Measurements from ENCODE around the gene DPEP1. TPM values are rescaled to one million over a fixed set of nuclear protein-coding genes. Genes with fewer than 3 reads are reported as not detected.
A peak's percentile ranks its signal among the peaks of the same experiment; 100 is the strongest.

DPEP1 gene
- total and polyA plus RNA-seq, 4 experiments from 2014 or later, result not detected

- Mint-ChIP-seq H3K27me3 (no peaks in the 10 kb centered on the region), H3K4me3 (no peak overlapping the region), H3K36me3 (no peaks in the 10 kb centered on the region), H3K4me1 (peaks cover 2 to 5% (median 4%) of the 10 kb centered on the region in 4 donors), H3K9me3 (no peaks in the 10 kb centered on the region), H3K27ac (no peak overlapping the region)
- intact Hi-C loops (cut with micrococcal nuclease), result no loop called here
- no peak overlapping the region for H3K27ac ChIP-seq (ENCODE audit: low read depth, low read length)
- CTCF ChIA-PET (ENCODE audit: partially characterized antibody), result interaction anchor here (1.0 kb wide), 1 partner anchor 33 kb away, joined by 3 read pairs; the partner anchor contains the start of gene CPNE7
- no peaks in the 10 kb centered on the region for H3K9me3 ChIP-seq (ENCODE audit: control insufficient read depth in 1 of 2, low read length in 2 of 2)
- H3K27me3 ChIP-seq (ENCODE audit: insufficient read depth, low read length), result no peaks in the 10 kb centered on the region
- no peak for DNase-seq
- H3K4me1 ChIP-seq (ENCODE audit: insufficient read depth, low read length), result peaks cover under 1% of the 10 kb centered on the region
- no peaks in the 10 kb centered on the region for H3K36me3 ChIP-seq (ENCODE audit: insufficient read depth, low read length)
- H3K4me3 ChIP-seq (ENCODE audit: low read length in 2 of 2), result no peak overlapping the region
- POLR2A ChIA-PET (ENCODE audit: partially characterized antibody), result no interaction called here
Measured at GRCh38 chr16:89607937-89608740, 5.3 kb upstream of the DPEP1 start.

- ChIA-PET POLR2A (ENCODE audit: partially characterized antibody) (no interaction called here), CTCF (ENCODE audit: partially characterized antibody) (no interaction called here)
- Mint-ChIP-seq H3K9me3 (no peaks in the 10 kb centered on the region), H3K36me3 (no peaks in the 10 kb centered on the region), H3K27me3 (no peaks in the 10 kb centered on the region), H3K4me1 (peaks cover 2 to 6% (median 3%) of the 10 kb centered on the region in 4 donors), H3K27ac (no peak overlapping the region), H3K4me3 (no peak overlapping the region)
- H3K27me3 ChIP-seq (ENCODE audit: insufficient read depth, low read length), result no peaks in the 10 kb centered on the region
- H3K4me3 ChIP-seq (ENCODE audit: low read length in 2 of 2), result no peak overlapping the region
- no peak for DNase-seq
- intact Hi-C loops (cut with micrococcal nuclease), result no loop called here
- no peaks in the 10 kb centered on the region for H3K4me1 ChIP-seq (ENCODE audit: insufficient read depth, low read length)
- no peaks in the 10 kb centered on the region for H3K36me3 ChIP-seq (ENCODE audit: insufficient read depth, low read length)
- H3K27ac ChIP-seq (ENCODE audit: low read depth, low read length), result no peak overlapping the region
- no peaks in the 10 kb centered on the region for H3K9me3 ChIP-seq (ENCODE audit: control insufficient read depth in 1 of 2, low read length in 2 of 2)
Measured at GRCh38 chr16:89610108-89610453, 3.4 kb upstream of the DPEP1 start.

DNA sequence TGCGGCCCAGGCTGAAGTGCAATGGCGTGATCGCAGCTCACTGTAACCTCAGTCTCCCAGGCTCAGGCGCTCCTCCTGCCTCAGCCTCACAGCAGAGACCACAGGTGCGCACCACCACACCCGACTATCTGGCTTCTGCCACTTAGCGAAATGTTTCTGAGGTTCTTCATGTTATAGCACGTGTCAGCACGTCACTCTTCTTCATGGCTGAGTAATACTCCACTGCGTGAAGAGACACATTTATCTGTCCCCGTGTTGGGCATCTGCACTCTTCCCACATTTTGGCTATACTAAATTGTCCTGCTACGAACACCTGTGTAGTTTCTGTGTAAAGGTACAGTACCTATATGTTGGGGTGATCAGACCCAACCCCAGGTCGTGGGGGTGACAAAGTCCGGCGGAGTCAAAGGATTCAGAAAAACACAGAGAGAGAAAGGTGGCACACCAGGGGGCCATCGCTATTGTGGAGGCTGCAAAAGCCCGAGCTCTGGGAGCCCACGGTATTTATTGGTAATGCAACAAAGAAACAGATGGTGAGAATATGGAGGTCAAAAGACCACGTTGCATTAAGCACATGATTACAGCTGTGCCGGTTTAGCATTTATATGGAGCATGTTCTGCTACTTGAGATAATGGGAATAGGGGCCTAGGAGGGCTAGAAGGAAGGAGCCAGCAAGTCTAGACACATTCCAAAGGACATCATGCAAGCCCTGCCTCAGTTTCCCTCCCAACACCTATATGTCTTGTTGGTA is 851 bp upstream of the DPEP1 start:
- H3K27ac Mint-ChIP-seq, result peak overlapping the region in 1 of 7 donors; percentile 68
- no peaks in the 10 kb centered on the region for H3K27me3 ChIP-seq (ENCODE audit: insufficient read depth, low read length)
- peaks cover 0 to 7% (median 2%) of the 10 kb centered on the region in 8 donors for H3K9me3 Mint-ChIP-seq
- no peaks in the 10 kb centered on the region for H3K9me3 ChIP-seq (ENCODE audit: control insufficient read depth in 1 of 2, low read length in 2 of 2)
- intact Hi-C loops (cut with micrococcal nuclease), result no loop called here
- H3K4me3 ChIP-seq (ENCODE audit: low read length in 2 of 2), result no peak overlapping the region
- ChIA-PET POLR2A (ENCODE audit: partially characterized antibody) (no interaction called here), CTCF (ENCODE audit: partially characterized antibody) (no interaction called here)
- no peaks in the 10 kb centered on the region for H3K36me3 ChIP-seq (ENCODE audit: insufficient read depth, low read length)
- no peak overlapping the region for H3K27ac ChIP-seq (ENCODE audit: low read depth, low read length)
- peaks cover 11 to 17% (median 13%) of the 10 kb centered on the region in 4 donors for H3K4me1 Mint-ChIP-seq
- DNase-seq, result no peak
- no peaks in the 10 kb centered on the region for H3K36me3 Mint-ChIP-seq
- no peaks in the 10 kb centered on the region for H3K27me3 Mint-ChIP-seq
- H3K4me1 ChIP-seq (ENCODE audit: insufficient read depth, low read length), result peaks cover 7% of the 10 kb centered on the region
- H3K4me3 Mint-ChIP-seq, result no peak overlapping the region

GRCh38 chr16:89613954-89614459 is 565 bp downstream of the DPEP1 start:
- DNase-seq, result no peak
- peaks cover 0 to 7% (median 2%) of the 10 kb centered on the region in 8 donors for H3K9me3 Mint-ChIP-seq
- POLR2A ChIA-PET (ENCODE audit: partially characterized antibody), result no interaction called here
- Histone ChIP-seq H3K9me3 (ENCODE audit: control insufficient read depth in 1 of 2, low read length in 2 of 2) (no peaks in the 10 kb centered on the region), H3K27ac (ENCODE audit: low read depth, low read length) (no peak overlapping the region), H3K4me3 (ENCODE audit: low read length in 2 of 2) (no peak overlapping the region), H3K4me1 (ENCODE audit: insufficient read depth, low read length) (peaks cover 7% of the 10 kb centered on the region), H3K27me3 (ENCODE audit: insufficient read depth, low read length) (no peaks in the 10 kb centered on the region), H3K36me3 (ENCODE audit: insufficient read depth, low read length) (no peaks in the 10 kb centered on the region)
- intact Hi-C loops (cut with micrococcal nuclease), result no loop called here
- H3K27ac Mint-ChIP-seq, result peak overlapping the region in 1 of 7 donors; percentile 65
- H3K4me3 Mint-ChIP-seq, result no peak overlapping the region
- no peaks in the 10 kb centered on the region for H3K36me3 Mint-ChIP-seq
- CTCF ChIA-PET (ENCODE audit: partially characterized antibody), result interaction anchor here (0.7 to 2.2 kb wide), 4 partner anchors 14 to 246 kb away, joined by 3 to 9 read pairs (median 4); no protein-coding TSS in a partner anchor
- H3K27me3 Mint-ChIP-seq, result no peaks in the 10 kb centered on the region
- H3K4me1 Mint-ChIP-seq, result peaks cover 11 to 17% (median 13%) of the 10 kb centered on the region in 4 donors

GRCh38 chr16:89615176-89615575 is 1.7 kb downstream of the DPEP1 start:
- Mint-ChIP-seq H3K4me3 (no peak overlapping the region), H3K4me1 (peaks cover 11 to 17% (median 13%) of the 10 kb centered on the region in 4 donors), H3K36me3 (no peaks in the 10 kb centered on the region), H3K27me3 (no peaks in the 10 kb centered on the region), H3K27ac (no peak overlapping the region), H3K9me3 (peaks cover 0 to 7% (median 2%) of the 10 kb centered on the region in 8 donors)
- no peak overlapping the region for H3K4me3 ChIP-seq (ENCODE audit: low read length in 2 of 2)
- H3K9me3 ChIP-seq (ENCODE audit: control insufficient read depth in 1 of 2, low read length in 2 of 2), result no peaks in the 10 kb centered on the region
- DNase-seq, result no peak
- intact Hi-C loops (cut with micrococcal nuclease), result no loop called here
- no peak overlapping the region for H3K27ac ChIP-seq (ENCODE audit: low read depth, low read length)
- CTCF ChIA-PET (ENCODE audit: partially characterized antibody), result interaction anchor here (1.0 to 2.2 kb wide), 6 partner anchors 15 to 249 kb away, joined by 3 to 9 read pairs (median 4); no protein-coding TSS in a partner anchor
- H3K27me3 ChIP-seq (ENCODE audit: insufficient read depth, low read length), result no peaks in the 10 kb centered on the region
- POLR2A ChIA-PET (ENCODE audit: partially characterized antibody), result interaction anchor here (0.6 to 1.4 kb wide), 4 partner anchors 12 to 259 kb away, joined by 3 to 7 read pairs (median 3); no protein-coding TSS in a partner anchor
- peaks cover 7% of the 10 kb centered on the region for H3K4me1 ChIP-seq (ENCODE audit: insufficient read depth, low read length)
- H3K36me3 ChIP-seq (ENCODE audit: insufficient read depth, low read length), result no peaks in the 10 kb centered on the region

DNA sequence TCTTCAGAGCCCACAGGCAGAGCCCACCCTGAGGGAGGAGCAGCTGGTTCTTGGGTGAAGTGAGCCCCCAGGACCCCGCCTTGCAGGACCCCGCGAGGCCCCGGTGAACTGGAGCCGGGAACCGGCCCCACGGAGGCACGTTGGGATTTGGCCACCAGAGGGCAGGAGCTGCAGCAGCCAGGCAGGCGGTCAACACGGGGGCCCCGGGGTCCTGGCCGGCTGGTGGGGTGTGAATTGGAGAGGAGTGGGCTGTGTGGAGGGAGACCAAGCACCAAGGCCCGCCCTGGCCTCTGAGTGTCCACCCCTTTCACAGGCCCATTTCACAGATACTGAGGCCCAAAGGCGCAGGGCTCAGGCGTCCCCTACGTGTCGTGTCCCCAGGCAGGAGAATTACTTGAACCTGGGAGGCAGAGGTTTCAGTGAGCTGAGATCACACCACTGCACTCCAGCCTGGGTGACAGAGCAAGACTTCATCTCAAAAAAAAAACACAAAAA is 2.2 kb downstream of the DPEP1 start:
- H3K36me3 Mint-ChIP-seq, result no peaks in the 10 kb centered on the region
- intact Hi-C loops (cut with micrococcal nuclease), result no loop called here
- H3K27me3 Mint-ChIP-seq, result no peaks in the 10 kb centered on the region
- peak in 1 of 5 donors; percentile 5 for DNase-seq
- Histone ChIP-seq H3K4me3 (ENCODE audit: low read length in 2 of 2) (no peak overlapping the region), H3K9me3 (ENCODE audit: control insufficient read depth in 1 of 2, low read length in 2 of 2) (no peaks in the 10 kb centered on the region), H3K27ac (ENCODE audit: low read depth, low read length) (no peak overlapping the region), H3K4me1 (ENCODE audit: insufficient read depth, low read length) (peaks cover 7% of the 10 kb centered on the region), H3K27me3 (ENCODE audit: insufficient read depth, low read length) (no peaks in the 10 kb centered on the region), H3K36me3 (ENCODE audit: insufficient read depth, low read length) (no peaks in the 10 kb centered on the region)
- POLR2A ChIA-PET (ENCODE audit: partially characterized antibody), result interaction anchor here (1.1 to 1.4 kb wide), 2 partner anchors 13 to 54 kb away, joined by 3 to 7 read pairs; no protein-coding TSS in a partner anchor
- H3K4me3 Mint-ChIP-seq, result no peak overlapping the region
- H3K27ac Mint-ChIP-seq, result peak overlapping the region in 1 of 7 donors; percentile 78
- CTCF ChIA-PET (ENCODE audit: partially characterized antibody), result interaction anchor here (1.1 to 2.2 kb wide), 4 partner anchors 50 to 249 kb away, joined by 3 to 9 read pairs (median 4); no protein-coding TSS in a partner anchor
- peaks cover 0 to 7% (median 2%) of the 10 kb centered on the region in 8 donors for H3K9me3 Mint-ChIP-seq
- H3K4me1 Mint-ChIP-seq, result peaks cover 11 to 17% (median 13%) of the 10 kb centered on the region in 4 donors
